ENCODE measurements around the gene NUP188. TPM values are rescaled to one million over a fixed set of nuclear protein-coding genes. Genes with fewer than 3 reads are reported as not detected.
"Not testable (repeated sequence)": the region's sequence is repeated elsewhere in the genome, so short reads cannot be mapped to it uniquely, and the experiment has no call there.

Gene NUP188
- total RNA-seq, 2 experiments from 2014 or later: 88.0 to 108 TPM

DNA sequence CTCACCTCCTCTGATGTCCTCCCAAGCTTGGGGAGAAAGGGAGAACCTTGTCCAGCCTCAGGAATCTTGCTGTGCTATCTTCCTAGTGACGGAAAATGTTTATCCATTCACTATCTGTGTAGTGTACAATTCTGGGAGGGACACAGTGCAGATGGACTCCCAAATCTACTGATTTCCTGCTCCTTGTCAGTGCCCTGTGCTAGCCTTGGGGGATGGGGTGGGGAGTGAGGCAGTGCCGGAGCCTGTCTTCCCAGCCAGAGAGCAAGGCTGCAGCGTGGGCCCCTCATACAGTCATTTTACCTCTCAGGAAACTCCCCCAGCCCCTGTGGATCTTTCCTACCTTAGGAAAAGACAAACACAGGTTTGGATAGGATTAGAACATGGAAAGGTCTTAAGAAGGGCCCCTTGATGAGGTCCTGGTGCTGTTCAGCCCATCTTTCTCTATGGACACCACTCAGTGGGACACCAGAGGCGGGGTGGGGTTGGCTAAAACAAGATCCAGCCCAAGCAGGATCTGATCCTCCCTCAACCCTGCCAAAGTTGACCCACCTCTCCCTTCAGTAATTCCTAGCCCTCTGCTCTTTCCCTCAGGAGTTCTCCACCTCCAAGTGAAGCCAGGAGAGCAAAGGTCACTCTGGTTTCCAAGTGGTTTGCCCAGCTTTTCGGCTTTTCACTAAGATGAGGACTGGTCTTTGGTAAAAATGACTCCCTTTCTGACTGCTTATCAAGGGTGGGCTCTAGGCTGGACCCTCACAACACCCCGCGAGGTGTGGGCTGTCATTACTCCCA is 3.5 kb upstream of the NUP188 start:
- peaks cover 2% of the 10 kb centered on the region for H3K36me3 Mint-ChIP-seq
- CTCF ChIA-PET: interaction anchor here (1.5 to 1.9 kb wide), 2 partner anchors 16 to 42 kb away, joined by 3 to 9 read pairs; no protein-coding TSS in a partner anchor
- no peaks in the 10 kb centered on the region for H3K27me3 Mint-ChIP-seq
- peaks cover 23% of the 10 kb centered on the region for H3K4me1 Mint-ChIP-seq
- DNase-seq: no peak
- no peak overlapping the region for H3K27ac Mint-ChIP-seq
- H3K9me3 Mint-ChIP-seq (ENCODE audit: low read depth): no peaks in the 10 kb centered on the region
- H3K4me3 Mint-ChIP-seq: no peak overlapping the region
- ATAC-seq: no peak

DNA sequence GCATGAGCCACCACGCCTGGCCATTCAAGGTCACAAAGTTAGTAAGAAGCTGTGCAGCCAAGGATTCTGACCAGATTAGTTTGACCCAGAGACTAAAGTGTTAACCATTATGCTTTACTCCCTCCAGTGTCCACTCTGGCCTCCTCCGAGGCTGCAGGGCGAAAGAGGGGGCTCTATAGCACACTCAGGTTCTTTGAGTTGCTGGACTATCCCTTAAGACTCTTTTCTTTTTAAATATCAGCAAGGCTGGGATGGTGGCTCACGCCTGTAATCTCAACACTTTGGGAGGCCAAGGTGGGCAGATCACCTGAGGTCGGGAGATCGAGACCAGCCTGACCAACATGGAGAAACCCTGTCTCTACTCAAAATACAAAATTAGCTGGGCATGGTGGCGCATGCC is 2.5 kb upstream of the NUP188 start:
- DNase-seq; ATAC-seq; CTCF ChIA-PET; H3K4me3 Mint-ChIP-seq; H3K27me3 Mint-ChIP-seq; H3K9me3 Mint-ChIP-seq (ENCODE audit: low read depth); H3K36me3 Mint-ChIP-seq: not testable (repeated sequence)
- peak overlapping the region; percentile 49 for H3K27ac Mint-ChIP-seq
- peaks cover 25% of the 10 kb centered on the region for H3K4me1 Mint-ChIP-seq

DNA sequence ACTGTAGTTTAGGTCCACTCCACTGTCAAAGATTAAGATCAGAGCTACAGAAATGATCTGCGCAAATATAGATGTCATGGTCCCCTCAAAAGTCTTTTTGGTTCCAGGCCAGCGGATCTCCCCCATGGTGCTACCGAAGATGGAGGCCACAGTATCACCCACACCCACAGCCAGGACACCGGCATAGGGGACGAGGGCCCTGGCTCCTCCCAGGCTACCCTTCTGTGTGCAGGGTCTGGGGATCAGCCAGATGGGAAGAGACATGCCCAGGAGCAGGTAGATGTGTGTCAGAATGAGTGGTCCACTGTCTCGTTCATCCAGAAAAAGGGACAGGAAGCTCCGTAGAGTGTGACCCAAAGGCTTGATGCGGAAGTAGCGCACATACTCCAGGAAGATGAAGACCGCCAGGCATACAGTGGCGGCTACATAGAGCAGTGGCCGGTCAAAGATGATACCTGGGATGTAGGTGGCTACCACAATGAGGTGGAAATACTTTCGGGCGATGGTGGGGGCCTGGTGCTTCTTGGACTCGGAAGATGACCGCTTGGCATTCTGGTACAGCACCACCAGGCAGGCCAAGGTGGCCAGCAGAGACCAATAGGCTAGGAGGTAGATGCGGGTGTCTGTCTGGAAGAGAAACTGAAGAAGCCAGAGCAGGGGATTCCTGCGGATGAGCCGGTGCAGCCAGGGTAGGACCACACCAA is 1.5 kb upstream of the NUP188 start:
- DNase-seq: no peak
- Mint-ChIP-seq H3K27ac (no peak overlapping the region), H3K27me3 (no peaks in the 10 kb centered on the region), H3K4me3 (peak overlapping the region; percentile 99), H3K9me3 (ENCODE audit: low read depth) (no peaks in the 10 kb centered on the region), H3K36me3 (peaks cover 4% of the 10 kb centered on the region), H3K4me1 (peaks cover 27% of the 10 kb centered on the region)
- CTCF ChIA-PET: interaction anchor here (0.6 kb wide), 1 partner anchor 110 kb away, joined by 3 read pairs; no protein-coding TSS in a partner anchor
- ATAC-seq: no peak

DNA sequence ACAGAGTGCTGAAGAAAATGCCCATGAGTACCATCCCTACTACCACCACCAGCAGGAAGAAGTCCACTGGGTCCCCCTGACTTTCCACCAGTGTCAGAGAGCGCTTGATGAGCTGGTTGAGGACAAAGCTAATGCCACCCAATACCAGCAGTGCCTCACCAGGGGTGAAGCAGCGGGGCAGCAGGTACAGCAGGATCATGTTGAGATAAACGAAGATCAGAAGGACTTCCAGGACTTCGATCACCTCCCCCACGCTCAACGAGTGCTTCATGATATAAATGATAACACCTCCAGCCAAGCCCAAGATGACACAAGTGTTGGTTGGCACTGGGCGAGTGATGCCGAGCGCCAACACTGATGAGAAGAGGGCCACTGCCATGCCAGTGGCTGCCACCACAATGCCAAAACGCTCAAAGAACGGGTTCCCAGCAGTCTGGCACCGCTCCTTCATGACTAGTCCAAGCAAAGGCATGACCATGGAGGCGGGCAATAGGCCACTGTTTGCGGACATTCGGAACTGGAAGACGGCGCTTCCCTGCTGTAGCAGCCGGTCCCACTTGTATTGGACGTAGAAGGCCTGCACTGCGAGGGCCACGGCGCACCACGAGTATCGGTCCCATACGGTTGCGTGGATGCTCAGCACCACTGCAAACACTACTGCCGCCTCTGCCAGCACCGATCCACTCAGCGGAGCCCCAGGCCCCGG is 775 bp upstream of the NUP188 start:
- CTCF ChIA-PET: no interaction called here
- H3K9me3 Mint-ChIP-seq (ENCODE audit: low read depth): no peaks in the 10 kb centered on the region
- ATAC-seq: peak; percentile 35
- no peaks in the 10 kb centered on the region for H3K27me3 Mint-ChIP-seq
- peak overlapping the region; percentile 99 for H3K4me3 Mint-ChIP-seq
- H3K4me1 Mint-ChIP-seq: peaks cover 29% of the 10 kb centered on the region
- H3K27ac Mint-ChIP-seq: peak overlapping the region; percentile 97
- H3K36me3 Mint-ChIP-seq: peaks cover 6% of the 10 kb centered on the region
- DNase-seq: no peak

DNA sequence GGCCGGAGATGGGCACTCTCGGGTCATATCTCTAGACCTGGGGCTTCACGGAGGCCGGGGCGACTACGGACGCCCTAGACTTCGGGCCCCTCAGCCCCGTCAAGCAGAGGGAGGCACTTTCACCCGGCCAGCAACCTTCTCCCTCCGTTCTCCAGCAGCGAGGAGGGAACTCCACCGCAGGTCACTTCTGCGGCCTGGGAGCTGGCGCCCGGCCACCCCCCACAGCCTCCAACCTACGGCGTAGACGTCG is 297 bp upstream of the NUP188 start:
- H3K36me3 Mint-ChIP-seq: peaks cover 6% of the 10 kb centered on the region
- no peaks in the 10 kb centered on the region for H3K9me3 Mint-ChIP-seq (ENCODE audit: low read depth)
- no peaks in the 10 kb centered on the region for H3K27me3 Mint-ChIP-seq
- peaks cover 29% of the 10 kb centered on the region for H3K4me1 Mint-ChIP-seq
- ATAC-seq (no peak), DNase-seq (no peak)
- CTCF ChIA-PET: no interaction called here
- peak overlapping the region; percentile 99 for H3K4me3 Mint-ChIP-seq
- peak overlapping the region; percentile 97 for H3K27ac Mint-ChIP-seq

DNA sequence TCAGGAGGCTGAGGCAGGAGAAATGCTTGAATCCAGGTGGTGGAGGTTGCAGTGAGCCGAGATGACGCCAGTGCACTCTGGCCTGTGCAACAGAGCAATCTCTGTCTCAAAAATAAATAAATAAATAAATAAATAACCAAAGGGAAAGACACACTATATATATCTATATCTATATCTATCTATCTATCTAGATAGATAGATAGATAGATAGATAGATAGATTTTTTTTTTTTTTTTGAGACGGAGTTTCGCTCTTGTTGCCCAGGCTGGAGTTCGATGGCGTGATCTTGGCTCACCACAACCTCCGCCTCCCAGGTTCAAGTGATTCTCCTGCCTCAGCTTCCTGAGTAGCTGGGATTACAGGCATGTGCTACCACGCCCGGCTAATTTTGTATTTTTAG is 13.9 kb downstream of the NUP188 start:
- CTCF ChIA-PET, H3K27me3 Mint-ChIP-seq: not testable (repeated sequence)

DNA sequence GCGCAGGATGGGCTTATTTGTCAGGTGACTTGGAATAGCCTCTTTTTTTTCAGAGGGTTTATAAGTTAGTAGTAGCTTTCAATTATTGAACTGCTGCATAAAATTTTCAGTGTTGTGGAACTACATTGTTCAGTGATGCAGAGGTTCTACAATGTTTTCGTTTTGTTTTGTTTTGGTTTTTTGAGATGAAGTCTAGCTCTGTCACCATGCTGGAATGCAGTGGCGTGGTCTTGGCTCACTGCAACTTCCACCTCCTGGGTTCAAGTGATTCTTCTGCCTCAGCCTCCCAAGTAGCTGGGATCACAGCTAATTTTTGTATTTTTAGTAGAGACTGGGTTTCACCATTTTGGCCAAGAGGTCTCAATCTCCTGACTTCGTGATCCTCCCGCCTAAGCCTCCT is 22.0 kb downstream of the NUP188 start:
- no peak overlapping the region for H3K4me3 Mint-ChIP-seq
- no peaks in the 10 kb centered on the region for H3K27me3 Mint-ChIP-seq
- DNase-seq (no peak), ATAC-seq (no peak)
- CTCF ChIA-PET: interaction anchor here (0.6 to 0.7 kb wide), 3 partner anchors 10 to 103 kb away, joined by 3 read pairs; no protein-coding TSS in a partner anchor
- peaks cover 36% of the 10 kb centered on the region for H3K36me3 Mint-ChIP-seq
- no peaks in the 10 kb centered on the region for H3K4me1 Mint-ChIP-seq
- no peak overlapping the region for H3K27ac Mint-ChIP-seq
- H3K9me3 Mint-ChIP-seq (ENCODE audit: low read depth): no peaks in the 10 kb centered on the region

More for the DNA sequence above, 13.9 kb downstream of the NUP188 start:
- H3K4me3 Mint-ChIP-seq; DNase-seq; H3K9me3 Mint-ChIP-seq (ENCODE audit: low read depth); ATAC-seq; H3K27ac Mint-ChIP-seq; H3K4me1 Mint-ChIP-seq: not testable (repeated sequence)
- H3K36me3 Mint-ChIP-seq: peaks cover 38% of the 10 kb centered on the region

DNA sequence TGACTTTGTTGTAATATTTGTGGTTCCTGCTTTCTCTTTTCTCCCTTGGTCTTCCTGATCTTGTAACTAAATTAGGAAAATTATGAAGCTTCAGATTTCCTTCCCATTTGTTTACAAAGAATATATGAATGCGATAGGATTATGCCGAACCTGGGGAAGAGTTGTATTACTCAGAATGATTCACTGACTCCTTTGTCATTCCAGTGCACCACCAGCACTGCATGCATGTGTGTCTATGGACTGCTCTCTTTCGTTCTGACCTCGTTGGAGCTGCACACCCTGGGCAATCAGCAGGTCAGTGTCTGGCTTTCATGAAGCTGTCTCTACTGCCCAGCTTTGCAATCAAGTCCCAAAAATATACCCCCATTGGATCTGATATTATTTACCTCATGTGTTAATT is 25.5 kb downstream of the NUP188 start:
- CTCF ChIA-PET: no interaction called here
- H3K36me3 Mint-ChIP-seq: peaks cover 44% of the 10 kb centered on the region
- H3K9me3 Mint-ChIP-seq (ENCODE audit: low read depth): no peaks in the 10 kb centered on the region
- ATAC-seq (no peak), DNase-seq (no peak)
- H3K4me1 Mint-ChIP-seq: no peaks in the 10 kb centered on the region
- H3K27me3 Mint-ChIP-seq: no peaks in the 10 kb centered on the region
- H3K4me3 Mint-ChIP-seq: no peak overlapping the region
- H3K27ac Mint-ChIP-seq: no peak overlapping the region

DNA sequence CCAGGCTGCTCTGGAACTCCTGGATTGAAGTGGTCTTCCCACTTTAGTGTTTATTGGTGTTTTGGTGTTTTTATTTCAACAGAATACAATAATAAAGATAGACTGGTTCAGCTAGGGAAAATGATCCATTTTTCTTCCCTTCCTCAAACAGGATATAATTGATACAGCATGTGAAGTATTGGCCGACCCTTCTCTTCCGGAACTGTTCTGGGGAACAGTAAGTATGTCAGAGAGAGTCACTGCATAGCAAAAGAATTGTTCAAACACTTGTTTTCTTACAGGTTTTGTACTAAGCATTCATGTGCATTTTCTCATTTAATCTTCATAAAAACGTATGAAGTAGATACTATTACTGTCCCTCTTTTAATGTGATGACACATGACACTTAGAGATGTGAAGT is 31.6 kb downstream of the NUP188 start:
- peaks cover 57% of the 10 kb centered on the region for H3K36me3 Mint-ChIP-seq
- no peaks in the 10 kb centered on the region for H3K9me3 Mint-ChIP-seq (ENCODE audit: low read depth)
- H3K4me1 Mint-ChIP-seq: no peaks in the 10 kb centered on the region
- DNase-seq: no peak
- ATAC-seq: no peak
- H3K27ac Mint-ChIP-seq: no peak overlapping the region
- CTCF ChIA-PET: no interaction called here
- no peak overlapping the region for H3K4me3 Mint-ChIP-seq
- no peaks in the 10 kb centered on the region for H3K27me3 Mint-ChIP-seq

DNA sequence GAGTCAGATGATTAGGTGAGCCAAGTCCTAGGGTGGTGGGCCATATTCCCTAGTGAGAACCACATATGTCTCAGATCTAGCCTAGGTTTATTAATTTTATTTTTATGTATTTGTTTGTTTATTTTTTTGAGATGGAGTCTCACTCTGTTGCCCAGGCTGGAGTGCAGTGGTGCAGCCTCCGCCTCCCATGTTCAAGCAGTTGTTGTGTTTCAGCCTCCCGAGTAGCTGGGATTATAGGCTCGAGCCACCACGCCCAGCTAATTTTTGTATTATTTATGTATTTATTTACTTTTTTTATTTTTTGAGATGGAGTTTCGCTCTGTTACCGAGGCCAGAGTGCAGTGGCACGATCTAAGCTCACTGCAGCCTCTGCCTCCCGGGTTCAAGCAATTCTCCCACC is 36.0 kb downstream of the NUP188 start:
- no peak overlapping the region for H3K4me3 Mint-ChIP-seq

DNA sequence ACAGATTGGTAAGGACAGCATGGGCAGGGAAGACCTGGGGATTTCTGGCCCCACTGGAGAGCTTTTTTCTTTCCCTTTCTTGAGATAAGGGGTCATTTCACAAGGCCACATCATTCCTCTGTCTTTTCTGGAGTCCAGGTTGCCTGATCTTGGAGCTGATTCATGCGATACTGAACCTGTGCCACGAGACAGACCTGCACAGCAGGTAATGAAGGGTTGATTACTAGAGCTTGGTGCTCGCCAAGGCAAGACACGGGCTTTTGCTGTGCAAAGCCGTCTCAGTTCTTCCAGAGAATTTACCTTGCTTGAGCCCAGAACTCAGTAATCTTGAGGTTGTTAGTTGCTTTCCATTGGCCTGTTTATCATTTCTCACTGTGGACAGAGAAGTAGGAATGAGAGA is 39.2 kb downstream of the NUP188 start:
- CTCF ChIA-PET: interaction anchor here (0.5 kb wide), 1 partner anchor 138 kb away, joined by 3 read pairs; no protein-coding TSS in a partner anchor
- H3K9me3 Mint-ChIP-seq (ENCODE audit: low read depth): no peaks in the 10 kb centered on the region
- no peaks in the 10 kb centered on the region for H3K4me1 Mint-ChIP-seq
- no peak overlapping the region for H3K27ac Mint-ChIP-seq
- H3K36me3 Mint-ChIP-seq: peaks cover 51% of the 10 kb centered on the region
- H3K4me3 Mint-ChIP-seq: no peak overlapping the region
- no peak for ATAC-seq
- no peak for DNase-seq
- no peaks in the 10 kb centered on the region for H3K27me3 Mint-ChIP-seq

More for the DNA sequence above, 36.0 kb downstream of the NUP188 start:
- DNase-seq: no peak
- CTCF ChIA-PET: no interaction called here
- Mint-ChIP-seq H3K36me3 (peaks cover 66% of the 10 kb centered on the region), H3K4me1 (no peaks in the 10 kb centered on the region), H3K9me3 (ENCODE audit: low read depth) (no peaks in the 10 kb centered on the region), H3K27me3 (no peaks in the 10 kb centered on the region), H3K27ac (no peak overlapping the region)
- ATAC-seq: no peak

DNA sequence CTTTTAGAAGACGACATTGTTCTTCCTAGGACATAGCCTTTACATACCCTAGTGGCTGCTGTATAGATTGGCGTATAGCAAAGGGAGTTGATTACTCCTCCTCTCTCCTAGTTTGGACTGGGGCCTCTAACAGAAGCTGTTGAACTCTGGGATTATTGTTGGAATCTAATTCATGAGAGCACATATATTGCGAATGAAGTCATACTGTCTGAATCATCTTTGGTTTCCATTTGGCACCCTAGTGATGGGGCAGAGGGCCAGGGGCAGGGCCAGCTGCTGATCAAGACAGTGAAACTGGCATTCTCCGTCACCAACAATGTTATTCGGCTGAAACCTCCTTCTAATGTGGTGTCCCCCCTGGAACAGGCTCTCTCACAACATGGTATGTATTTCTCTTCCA is 40.3 kb downstream of the NUP188 start:
- H3K36me3 Mint-ChIP-seq: peaks cover 42% of the 10 kb centered on the region
- H3K27ac Mint-ChIP-seq: no peak overlapping the region
- no peaks in the 10 kb centered on the region for H3K27me3 Mint-ChIP-seq

DNA sequence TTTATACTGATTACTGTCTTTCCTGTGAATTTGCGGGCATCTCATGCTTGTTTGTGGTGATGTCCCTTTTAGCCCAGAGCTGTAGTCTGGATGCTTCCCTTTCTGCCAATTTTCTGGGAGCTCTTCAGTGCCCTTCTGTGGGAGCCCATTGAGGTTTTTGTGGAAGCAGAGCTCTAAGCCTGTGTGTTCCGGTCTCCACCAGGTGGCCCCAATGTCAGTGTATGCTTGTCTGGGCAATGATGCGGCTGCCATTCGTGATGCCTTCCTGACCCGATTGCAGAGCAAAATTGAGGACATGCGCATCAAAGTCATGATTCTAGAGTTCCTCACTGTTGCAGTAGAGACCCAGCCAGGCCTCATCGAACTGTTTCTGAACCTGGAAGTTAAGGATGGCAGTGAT is 45.5 kb downstream of the NUP188 start:
- DNase-seq (no peak), ATAC-seq (no peak)
- CTCF ChIA-PET: interaction anchor here (0.5 to 0.9 kb wide), 2 partner anchors 15 to 124 kb away, joined by 3 read pairs; no protein-coding TSS in a partner anchor
- Mint-ChIP-seq H3K4me1 (peaks cover 1% of the 10 kb centered on the region), H3K27me3 (no peaks in the 10 kb centered on the region), H3K27ac (no peak overlapping the region), H3K36me3 (peaks cover 51% of the 10 kb centered on the region), H3K4me3 (no peak overlapping the region), H3K9me3 (ENCODE audit: low read depth) (no peaks in the 10 kb centered on the region)

More for the DNA sequence above, 40.3 kb downstream of the NUP188 start:
- no peak for ATAC-seq
- Mint-ChIP-seq H3K4me1 (peaks cover 1% of the 10 kb centered on the region), H3K9me3 (ENCODE audit: low read depth) (no peaks in the 10 kb centered on the region), H3K4me3 (no peak overlapping the region)
- no peak for DNase-seq
- CTCF ChIA-PET: no interaction called here
